ENCODE data around the gene TMEM86B.

Gene TMEM86B

GRCh38 chr19:55262359-55262758 lies 33.8 kb upstream of the TMEM86B start:
- no peak for TF ChIP-seq CEBPB (IDR thresholded peaks at IDR 0.05)
- TF ChIP-seq EP300 (IDR thresholded peaks at IDR 0.05; ENCODE audit: borderline replicate concordance) = no peak
- TF ChIP-seq CREB1 (IDR thresholded peaks at IDR 0.05; ENCODE audit: low read depth) = no peak
- TF ChIP-seq MAX (IDR thresholded peaks at IDR 0.05) = no peak
- TF ChIP-seq TCF12 (IDR thresholded peaks at IDR 0.05; ENCODE audit: low read depth) = no peak
- TF ChIP-seq FOXM1 (IDR thresholded peaks at IDR 0.05; ENCODE audit: borderline replicate concordance, low read depth) = no peak
- no peak for TF ChIP-seq USF1 (IDR thresholded peaks at IDR 0.05)
- no peak for TF ChIP-seq TAF1 (IDR thresholded peaks at IDR 0.05; ENCODE audit: low read depth)
- TF ChIP-seq YY1 (IDR thresholded peaks at IDR 0.05; ENCODE audit: low read depth) = no peak
- no peak for TF ChIP-seq EGR1 (IDR thresholded peaks at IDR 0.05)
- TF ChIP-seq ZBTB7A (IDR thresholded peaks at IDR 0.05; ENCODE audit: low read depth) = no peak

- TF ChIP-seq REST (IDR thresholded peaks at IDR 0.05; ENCODE audit: low read depth) = no peak
- TF ChIP-seq FOXM1 (IDR thresholded peaks at IDR 0.05; ENCODE audit: borderline replicate concordance, low read depth) = no peak
- TF ChIP-seq TEAD4 (IDR thresholded peaks at IDR 0.05) = no peak
- TF ChIP-seq USF1 (IDR thresholded peaks at IDR 0.05) = 0 out of 2 replicates have a peak, but pooled peaks have one; percentile 35
- TF ChIP-seq TAF1 (IDR thresholded peaks at IDR 0.05; ENCODE audit: low read depth) = no peak
- no peak for TF ChIP-seq ZBTB7A (IDR thresholded peaks at IDR 0.05; ENCODE audit: low read depth)
Observed at GRCh38 chr19:55261671-55262126, 33.1 kb upstream of the TMEM86B start.

GRCh38 chr19:55259540-55260210 lies 31.1 kb upstream of the TMEM86B start:
- no peak for TF ChIP-seq ZBTB7A (IDR thresholded peaks at IDR 0.05; ENCODE audit: low read depth)
- TF ChIP-seq TEAD4 (IDR thresholded peaks at IDR 0.05) = no peak
- TF ChIP-seq NFIC (IDR thresholded peaks at IDR 0.05) = no peak
- no peak for TF ChIP-seq REST (IDR thresholded peaks at IDR 0.05; ENCODE audit: low read depth)
- TF ChIP-seq MAX (IDR thresholded peaks at IDR 0.05) = no peak
- no peak for TF ChIP-seq CREB1 (IDR thresholded peaks at IDR 0.05; ENCODE audit: low read depth)
- TF ChIP-seq USF1 (IDR thresholded peaks at IDR 0.05) = no peak

GRCh38 chr19:55258828-55259539 lies 30.4 kb upstream of the TMEM86B start, which contains the start of gene PPP6R1:
PPP6R1 (minus strand) TSS chr19:55259017; CDS start chr19:55247103, 11,914 bp downstream.
- no peak; the same call in none of the 2 replicates for TF ChIP-seq EGR1 (IDR thresholded peaks at IDR 0.05)
- TF ChIP-seq REST (IDR thresholded peaks at IDR 0.05; ENCODE audit: low read depth) = no peak
- TF ChIP-seq CREB1 (IDR thresholded peaks at IDR 0.05; ENCODE audit: low read depth) = peak; percentile 41; the same call in 1 of the 2 replicates
- no peak; the same call in 1 of the 2 replicates for TF ChIP-seq EP300 (IDR thresholded peaks at IDR 0.05; ENCODE audit: borderline replicate concordance)
- TF ChIP-seq ZBTB7A (IDR thresholded peaks at IDR 0.05; ENCODE audit: low read depth) = no peak
- peak; percentile 85 for TF ChIP-seq TCF12 (IDR thresholded peaks at IDR 0.05; ENCODE audit: low read depth)
- peak; percentile 52; the same call in 1 of the 2 replicates for TF ChIP-seq FOXM1 (IDR thresholded peaks at IDR 0.05; ENCODE audit: borderline replicate concordance, low read depth)
- peak; percentile 42 for TF ChIP-seq TEAD4 (IDR thresholded peaks at IDR 0.05)
- TF ChIP-seq RAD21 (IDR thresholded peaks at IDR 0.05; ENCODE audit: low read depth) = peak; percentile 23; the same call in 1 of the 2 replicates
- no peak for TF ChIP-seq USF1 (IDR thresholded peaks at IDR 0.05)
- TF ChIP-seq TAF1 (IDR thresholded peaks at IDR 0.05; ENCODE audit: low read depth) = peak; percentile 73
- TF ChIP-seq YY1 (IDR thresholded peaks at IDR 0.05; ENCODE audit: low read depth) = peak; percentile 52; the same call in 1 of the 2 replicates
- TF ChIP-seq NFIC (IDR thresholded peaks at IDR 0.05) = peak; percentile 90
- peak; percentile 72 for TF ChIP-seq CEBPB (IDR thresholded peaks at IDR 0.05)
- TF ChIP-seq MAX (IDR thresholded peaks at IDR 0.05) = peak; percentile 70; the same call in 1 of the 2 replicates

Measured in Ishikawa (cell line).